GM12878 (cell line): ENCODE data around the gene MAPT.

ENCODE experiments used
- NFYB ChIP-seq: IDR thresholded peaks from 2 replicates; pipeline ENCODE4 v1.6.1; 2011; ENCODE audit warnings: low read depth, mild to moderate bottlenecking, low read length, improper control_type of control experiment, moderate library complexity; ENCODE audit not compliant: insufficient read depth
- RFX5 ChIP-seq: IDR thresholded peaks from 2 replicates; pipeline ENCODE4 v1.6.1; 2011; ENCODE audit warnings: low read depth, low read length, improper control_type of control experiment
- YY1 ChIP-seq: IDR thresholded peaks from 2 replicates; pipeline ENCODE4 v1.6.1; 2011; ENCODE audit warnings: low read depth, mild to moderate bottlenecking, low read length

DNA sequence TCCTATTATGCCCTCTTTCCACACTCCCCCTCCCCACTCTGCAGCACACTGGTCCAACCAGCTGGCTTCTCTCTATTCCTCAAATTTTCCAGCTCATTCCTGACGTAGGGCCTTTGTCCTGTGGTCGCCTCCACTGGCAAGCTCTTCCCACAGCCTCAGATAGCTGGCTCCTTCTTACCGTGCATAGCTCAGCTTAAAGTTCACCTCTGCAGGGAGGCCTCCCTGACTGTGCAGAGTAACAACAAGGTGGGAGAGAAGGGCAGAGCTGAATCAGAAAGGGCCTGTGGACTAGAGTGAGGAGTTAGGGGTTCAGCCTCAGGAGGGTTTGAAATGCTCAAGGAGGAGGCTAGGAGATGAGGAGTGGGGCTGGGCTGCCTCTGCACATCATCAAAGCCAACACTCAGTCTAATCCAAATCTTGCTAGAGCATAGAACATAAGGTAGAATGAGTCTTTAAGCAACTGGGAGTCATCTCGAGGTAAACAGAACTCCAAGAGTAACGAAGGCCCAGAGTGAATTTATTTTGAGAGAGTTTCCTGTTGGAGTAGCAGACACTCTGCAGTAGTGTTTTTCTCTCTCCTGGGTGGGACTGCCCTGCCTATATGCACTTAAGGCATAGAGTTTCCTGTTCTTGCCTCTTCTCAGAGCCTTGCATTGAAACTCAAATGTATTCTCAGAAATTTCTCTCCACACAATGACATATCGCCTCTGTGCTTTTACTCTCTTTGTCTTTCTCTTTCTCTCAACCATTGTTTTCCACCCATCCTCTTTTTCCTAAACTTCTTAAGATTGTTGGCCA lies 30.3 kb upstream of the MAPT start:
- TF ChIP-seq RFX5 (no peak), YY1 (no peak), NFYB (no peak)
